RWPE2 (cell line): ENCODE measurements around the gene CASP8.
A peak's percentile ranks its signal among the peaks of the same experiment; 100 is the strongest.

Experiments used
- ATAC-seq: fragments of 200-7000 bp; cut with Tn5 transposase; 3 replicates; pipeline ENCODE4 v1.9.1; 2021; ENCODE audit warnings: low read depth
- DNase-seq: peaks from one replicate; pipeline ENCODE4 v3.0.0-alpha.2; 2020; ENCODE audit warnings: low spot score
- H3K27ac ChIP-seq: fragments of 450-650 bp; 2 replicates; pipeline ENCODE4 v1.5.1; 2017; ENCODE audit warnings: mild to moderate bottlenecking; ENCODE audit not compliant: poor library complexity, severe bottlenecking
- H3K27me3 ChIP-seq: fragments of 250-450 bp; sonication (Bioruptor Pico); 2 replicates; pipeline ENCODE4 v1.5.1; 2021; ENCODE audit warnings: mild to moderate bottlenecking, moderate library complexity; ENCODE audit not compliant: insufficient read depth, poor library complexity, severe bottlenecking
- H3K36me3 ChIP-seq: fragments of 250-450 bp; sonication (Bioruptor Pico); 2 replicates; pipeline ENCODE4 v1.5.1; 2020; ENCODE audit warnings: low read depth, mild to moderate bottlenecking, moderate library complexity
- H3K4me1 ChIP-seq: fragments of 250-450 bp; sonication (Bioruptor Pico); 2 replicates; pipeline ENCODE4 v1.5.1; 2021; ENCODE audit warnings: mild to moderate bottlenecking, moderate library complexity; ENCODE audit not compliant: insufficient read depth, poor library complexity, severe bottlenecking
- H3K4me3 ChIP-seq: fragments of 250-450 bp; sonication (Bioruptor Pico); 2 replicates; pipeline ENCODE4 v1.5.1; 2021; ENCODE audit warnings: mild to moderate bottlenecking, moderate library complexity; ENCODE audit not compliant: severe bottlenecking
- H3K9me3 ChIP-seq: fragments of 250-450 bp; sonication (Bioruptor Pico); 2 replicates; pipeline ENCODE4 v1.5.1; 2021; ENCODE audit warnings: mild to moderate bottlenecking, moderate library complexity; ENCODE audit not compliant: severe bottlenecking
- CTCF ChIP-seq: fragments of 450-650 bp; IDR thresholded peaks from one replicate; pipeline ENCODE4 v1.5.1; 2017; ENCODE audit warnings: mild to moderate bottlenecking, moderate library complexity; ENCODE audit not compliant: poor library complexity, severe bottlenecking

CASP8 gene

DNA sequence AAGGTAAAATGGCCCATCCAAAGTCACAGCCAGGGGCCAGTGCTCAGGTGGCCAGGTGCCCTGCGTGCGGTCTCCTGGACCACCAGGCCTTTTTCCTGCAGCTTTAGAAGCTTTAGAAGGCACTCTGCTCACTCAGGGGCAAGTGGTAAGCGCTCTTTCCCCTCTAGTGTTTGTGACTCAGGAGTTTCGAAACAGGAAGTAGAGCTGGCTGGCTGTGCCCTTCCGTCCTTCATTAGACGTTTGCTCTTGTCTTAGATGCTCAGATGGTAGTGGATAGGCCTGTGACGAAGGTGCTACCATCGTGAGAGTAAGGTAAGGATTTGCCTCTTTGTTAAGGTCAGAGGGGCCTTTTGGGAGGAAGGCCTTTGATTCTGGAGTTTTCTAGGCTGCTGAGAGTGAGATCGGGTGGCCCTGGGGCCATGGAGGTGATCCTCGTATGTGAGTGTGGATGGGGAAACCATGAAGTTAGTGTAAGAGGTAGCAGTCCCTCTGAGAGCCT lies at the start of gene CASP8:
CASP8 (plus strand) TSS at position 235 of the 499 bp plus-strand sequence. CDS start 5,951 bp downstream, outside the sequence.
- DNase-seq (no peak), ATAC-seq (peak; percentile 25; the same call in 1 of the 3 replicates)
- H3K27me3 ChIP-seq, result no peaks in the 10 kb centered on the region
- H3K4me1 ChIP-seq, result peaks cover 31% of the 10 kb centered on the region
- no peaks in the 10 kb centered on the region; the same call in 1 of the 2 replicates for H3K36me3 ChIP-seq
- no peak within 1 kb of the TSS for H3K4me3 ChIP-seq
- no peak for TF ChIP-seq CTCF
- H3K27ac ChIP-seq, result peak within 1 kb of the TSS; percentile 95
- H3K9me3 ChIP-seq, result no peaks in the 10 kb centered on the region

DNA sequence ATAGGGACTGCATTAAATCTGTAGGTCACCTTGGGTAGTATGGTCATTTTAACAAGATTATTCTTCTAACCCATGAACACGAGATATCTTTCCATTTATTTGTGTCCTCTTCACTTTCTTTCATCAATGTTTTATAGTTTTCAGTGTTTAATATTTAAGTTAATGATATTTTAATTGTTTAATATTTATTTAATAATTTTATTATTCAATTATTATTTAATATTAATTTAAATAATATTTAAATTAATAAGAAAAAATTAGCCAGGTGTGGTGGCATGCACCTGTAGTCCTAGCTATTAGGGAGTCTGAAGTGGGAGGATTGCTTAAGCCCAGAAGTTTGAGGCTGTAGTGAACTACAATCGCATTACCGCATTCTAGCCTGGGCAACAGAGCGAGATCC lies 44.4 kb upstream of the CASP8 start:
- H3K27me3 ChIP-seq, result no peaks in the 10 kb centered on the region
- no peaks in the 10 kb centered on the region for H3K36me3 ChIP-seq
- no peak for TF ChIP-seq CTCF
- ATAC-seq, result no peak
- peaks cover 11% of the 10 kb centered on the region for H3K4me1 ChIP-seq
- no peak for DNase-seq
- no peak overlapping the region for H3K27ac ChIP-seq
- H3K9me3 ChIP-seq, result no peaks in the 10 kb centered on the region
- H3K4me3 ChIP-seq, result no peak overlapping the region

DNA sequence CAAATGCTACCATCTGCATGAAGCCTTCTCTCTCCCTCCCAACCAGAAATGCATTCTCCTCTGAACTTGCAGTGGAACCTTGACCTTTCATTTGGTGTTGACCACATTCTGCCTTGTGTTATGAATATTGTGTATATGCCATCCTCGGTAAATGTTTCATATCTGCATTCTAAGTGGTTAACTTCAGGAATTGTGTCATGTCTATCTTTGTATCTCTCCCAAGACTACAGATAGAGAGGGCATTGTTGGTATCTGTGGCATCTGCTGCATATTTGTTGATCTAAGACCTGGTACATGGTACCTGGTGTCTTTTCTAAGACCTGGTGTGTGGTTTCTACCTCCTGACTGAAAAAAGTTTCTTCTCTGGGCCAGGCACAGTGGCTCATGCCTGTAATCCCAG lies 43.4 kb upstream of the CASP8 start:
- H3K4me1 ChIP-seq, result peaks cover 11% of the 10 kb centered on the region
- TF ChIP-seq CTCF, result no peak
- H3K27ac ChIP-seq, result no peak overlapping the region
- DNase-seq (no peak), ATAC-seq (no peak)
- no peaks in the 10 kb centered on the region for H3K36me3 ChIP-seq
- no peak overlapping the region for H3K4me3 ChIP-seq
- H3K27me3 ChIP-seq, result no peaks in the 10 kb centered on the region
- H3K9me3 ChIP-seq, result no peaks in the 10 kb centered on the region

DNA sequence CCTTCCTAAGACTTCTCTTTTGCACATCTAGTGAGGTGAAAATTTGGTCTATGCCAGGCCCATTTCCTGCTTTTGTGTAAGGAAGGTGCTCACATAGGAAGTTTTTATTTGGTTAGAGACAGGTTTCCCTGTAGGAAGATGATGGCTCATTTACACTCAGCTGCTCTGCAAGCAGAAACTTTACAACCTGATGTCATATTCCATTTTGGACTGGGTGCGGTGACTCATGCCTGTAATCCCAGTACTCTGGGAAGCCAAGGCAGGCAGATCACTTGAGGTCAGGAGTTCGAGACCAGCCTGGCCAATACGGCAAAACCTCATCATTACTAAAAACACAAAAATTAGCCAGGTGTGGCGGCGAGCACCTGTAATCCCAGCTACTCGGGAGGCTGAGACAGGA lies 41.6 kb upstream of the CASP8 start:
- Histone ChIP-seq H3K36me3 (no peaks in the 10 kb centered on the region), H3K27ac (no peak overlapping the region), H3K4me3 (no peak overlapping the region), H3K4me1 (peaks cover 11% of the 10 kb centered on the region), H3K9me3 (no peaks in the 10 kb centered on the region), H3K27me3 (no peaks in the 10 kb centered on the region)
- DNase-seq (no peak), ATAC-seq (peak; percentile 46; the same call in 1 of the 3 replicates)
- TF ChIP-seq CTCF, result no peak

GRCh38 chr2:201219328-201220096 lies 40.8 kb upstream of the CASP8 start:
- no peak overlapping the region for H3K27ac ChIP-seq
- ATAC-seq (peak; percentile 28; the same call in 1 of the 3 replicates), DNase-seq (no peak)
- TF ChIP-seq CTCF, result no peak
- peaks cover 11% of the 10 kb centered on the region for H3K4me1 ChIP-seq
- no peak overlapping the region for H3K4me3 ChIP-seq
- no peaks in the 10 kb centered on the region for H3K36me3 ChIP-seq
- H3K9me3 ChIP-seq, result no peaks in the 10 kb centered on the region
- H3K27me3 ChIP-seq, result no peaks in the 10 kb centered on the region
